ENCODE results near the gene EFEMP1. TPM values are rescaled to one million over a fixed set of nuclear protein-coding genes. Genes with fewer than 3 reads are reported as not detected.

Gene EFEMP1
- total RNA-seq, 1 donor = 0.42 TPM

DNA sequence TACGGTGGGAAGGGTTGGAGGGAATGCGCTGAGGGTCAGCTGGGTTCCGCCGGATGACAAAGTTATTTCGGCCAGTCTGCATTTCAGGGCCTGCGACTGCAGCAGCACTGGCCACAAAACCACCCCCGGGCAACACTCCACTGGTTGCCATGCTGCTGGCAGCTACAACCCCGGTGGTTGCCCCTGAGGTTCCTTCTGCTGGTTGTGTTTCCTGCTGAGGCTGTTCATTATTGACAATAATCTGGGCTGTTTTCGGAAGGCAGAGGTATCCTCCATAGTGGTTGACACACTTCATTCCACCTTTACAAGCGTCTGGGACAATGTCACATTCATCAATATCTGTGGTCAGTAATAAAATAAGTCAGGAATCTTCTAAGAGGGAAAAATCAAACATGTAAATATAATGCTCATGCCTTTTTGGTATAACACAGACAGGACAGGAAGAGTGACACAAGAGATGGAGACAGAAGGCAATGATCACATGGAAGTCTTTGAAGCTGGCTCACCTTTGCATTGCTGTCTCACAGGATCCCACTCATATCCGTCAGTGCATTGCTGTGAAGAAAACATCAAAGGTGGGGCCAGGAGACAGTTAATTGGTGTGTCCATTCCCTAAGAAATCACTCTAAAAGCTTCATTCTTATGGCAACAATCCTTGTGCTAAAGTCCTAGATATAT is 5.7 kb downstream of the EFEMP1 start:
- H3K27me3 ChIP-seq (ENCODE audit: insufficient read depth, low read length) = peaks cover 22% of the 10 kb centered on the region
- no peaks in the 10 kb centered on the region for H3K4me1 ChIP-seq (ENCODE audit: insufficient read depth, low read length)
- H3K9me3 ChIP-seq (ENCODE audit: low read depth, low read length) = no peaks in the 10 kb centered on the region
- H3K4me3 ChIP-seq (ENCODE audit: low read length) = no peak overlapping the region

DNA sequence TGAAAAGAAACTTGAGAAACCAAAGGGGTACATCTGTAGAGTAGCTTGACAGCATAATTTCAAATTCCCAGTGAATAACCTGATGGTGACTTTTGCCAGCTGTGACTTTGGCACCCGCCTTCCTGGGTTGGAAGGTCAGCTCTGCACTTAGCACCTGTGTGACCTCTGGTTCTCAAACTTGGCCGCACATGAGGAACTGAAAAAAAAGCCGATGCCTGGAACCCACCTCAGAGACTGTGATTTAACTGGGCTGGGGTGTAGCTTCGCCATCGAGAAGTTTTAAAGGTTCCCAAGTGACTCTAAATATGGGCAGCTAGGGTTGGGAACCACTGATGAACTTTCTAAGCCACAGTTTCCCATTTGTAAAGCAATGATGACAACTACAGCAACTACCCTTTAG is 6.5 kb downstream of the EFEMP1 start:
- no peaks in the 10 kb centered on the region for H3K4me1 ChIP-seq (ENCODE audit: insufficient read depth, low read length)
- no peak overlapping the region for H3K4me3 ChIP-seq (ENCODE audit: low read length)
- no peaks in the 10 kb centered on the region for H3K9me3 ChIP-seq (ENCODE audit: low read depth, low read length)
- H3K27me3 ChIP-seq (ENCODE audit: insufficient read depth, low read length) = peaks cover 15% of the 10 kb centered on the region

DNA sequence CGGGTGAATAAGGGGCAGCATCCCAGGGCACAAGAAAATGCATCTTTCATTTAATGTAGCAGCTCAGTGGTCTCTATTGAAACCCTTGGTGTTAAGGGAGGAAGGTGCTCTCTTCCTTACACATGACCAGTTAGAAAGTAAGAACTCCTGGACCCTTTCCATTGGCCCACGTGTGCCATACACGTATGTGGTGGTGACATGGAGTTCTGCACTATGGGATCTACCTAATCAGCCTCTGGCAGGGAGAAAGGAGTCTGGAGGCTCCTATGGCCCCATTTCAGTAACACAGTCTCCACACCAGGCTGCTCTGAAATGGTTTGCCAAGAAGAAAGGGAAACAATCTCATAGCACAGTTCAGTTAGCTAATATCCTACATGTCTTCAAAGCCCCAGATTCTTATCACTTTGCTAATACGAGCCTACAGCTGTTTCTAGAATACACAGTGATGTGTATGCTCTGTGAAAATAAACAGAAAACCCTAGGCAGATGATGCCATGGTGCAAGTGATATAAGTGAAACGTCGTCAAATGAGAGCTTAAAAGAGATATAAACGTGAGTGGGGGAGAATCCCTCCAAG is 7.0 kb downstream of the EFEMP1 start:
- Histone ChIP-seq H3K4me3 (ENCODE audit: low read length) (no peak overlapping the region), H3K9me3 (ENCODE audit: low read depth, low read length) (no peaks in the 10 kb centered on the region), H3K4me1 (ENCODE audit: insufficient read depth, low read length) (no peaks in the 10 kb centered on the region), H3K27me3 (ENCODE audit: insufficient read depth, low read length) (peaks cover 9% of the 10 kb centered on the region)

DNA sequence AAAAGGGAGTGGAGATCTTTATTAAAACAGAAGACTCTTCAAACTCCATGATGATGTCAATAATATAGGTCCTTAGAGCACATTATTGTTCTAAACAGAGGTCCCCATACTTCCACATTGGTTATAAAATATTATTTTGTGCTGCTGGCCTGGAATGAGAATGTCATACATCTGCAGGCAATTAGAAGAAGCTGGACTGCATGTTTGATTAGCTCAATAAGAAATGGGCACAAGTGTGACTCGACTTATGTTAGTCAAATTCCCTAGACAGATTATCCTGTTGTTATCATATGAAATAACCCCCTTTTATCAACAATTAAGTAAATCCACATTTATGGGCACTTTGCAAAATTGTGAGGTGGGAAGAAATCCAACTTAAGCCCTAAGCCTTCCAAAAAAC is 8.8 kb downstream of the EFEMP1 start:
- Histone ChIP-seq H3K4me1 (ENCODE audit: insufficient read depth, low read length) (no peaks in the 10 kb centered on the region), H3K9me3 (ENCODE audit: low read depth, low read length) (no peaks in the 10 kb centered on the region), H3K4me3 (ENCODE audit: low read length) (no peak overlapping the region), H3K27me3 (ENCODE audit: insufficient read depth, low read length) (no peaks in the 10 kb centered on the region)

DNA sequence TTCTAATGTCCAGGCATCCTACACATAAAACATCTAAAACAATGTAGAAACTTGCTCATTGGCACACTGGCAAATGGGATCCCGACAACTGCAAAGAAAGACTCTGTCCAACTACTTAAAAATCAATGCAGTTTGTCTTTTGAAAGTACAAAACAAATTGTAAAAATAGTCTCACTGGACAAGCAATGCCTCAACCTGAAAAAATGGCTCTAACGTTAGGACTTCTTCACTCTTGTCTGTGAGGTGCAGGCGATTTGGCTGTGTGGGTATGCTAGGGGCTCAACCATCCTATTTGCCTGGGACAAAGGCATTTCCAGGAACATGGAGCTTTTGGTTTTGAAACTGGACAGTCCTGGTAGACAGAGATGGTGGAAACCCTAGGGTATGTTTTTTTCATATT is 10.7 kb downstream of the EFEMP1 start:
- H3K4me3 ChIP-seq (ENCODE audit: low read length) = no peak overlapping the region
- no peaks in the 10 kb centered on the region for H3K27me3 ChIP-seq (ENCODE audit: insufficient read depth, low read length)
- H3K4me1 ChIP-seq (ENCODE audit: insufficient read depth, low read length) = no peaks in the 10 kb centered on the region
- H3K9me3 ChIP-seq (ENCODE audit: low read depth, low read length) = no peaks in the 10 kb centered on the region

DNA sequence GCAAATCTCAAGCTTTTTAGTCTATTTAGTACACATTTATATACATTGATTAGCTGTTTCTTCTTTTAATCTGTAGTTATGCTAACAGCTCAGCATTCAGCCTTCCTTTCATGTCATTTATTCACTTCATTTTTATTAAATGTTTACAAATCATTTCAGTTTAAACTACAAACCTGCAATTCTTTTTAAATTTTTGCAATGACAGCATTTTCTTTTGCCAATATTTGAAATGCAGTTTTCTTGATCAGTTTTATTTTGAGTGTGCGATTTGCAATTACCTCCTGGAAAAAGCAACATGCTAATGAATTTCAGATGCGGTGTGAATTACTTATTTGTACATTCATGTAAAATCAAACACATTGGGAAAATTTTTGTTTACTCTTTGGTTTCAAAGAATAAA is 13.5 kb downstream of the EFEMP1 start:
- Histone ChIP-seq H3K4me3 (ENCODE audit: low read length) (no peak overlapping the region), H3K4me1 (ENCODE audit: insufficient read depth, low read length) (no peaks in the 10 kb centered on the region), H3K9me3 (ENCODE audit: low read depth, low read length) (no peaks in the 10 kb centered on the region), H3K27me3 (ENCODE audit: insufficient read depth, low read length) (no peaks in the 10 kb centered on the region)

DNA sequence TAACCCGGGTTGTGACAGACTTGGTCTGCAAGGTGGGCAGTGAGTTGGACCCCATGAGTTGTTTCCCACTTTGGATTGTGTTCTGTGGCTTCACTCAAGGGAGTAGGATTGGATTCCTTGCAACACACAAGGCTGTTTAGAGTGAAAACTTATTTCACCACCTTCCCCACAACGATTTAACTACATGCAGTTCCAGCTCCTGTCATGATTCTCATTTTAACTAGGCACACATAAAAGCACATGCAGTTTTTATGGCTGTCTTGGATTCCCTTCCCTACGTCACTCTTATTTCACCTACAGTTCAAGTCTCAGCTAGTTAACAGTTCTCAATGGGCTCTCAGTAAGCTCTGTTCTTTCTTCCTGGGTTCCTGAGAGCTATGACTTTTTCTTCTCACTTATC is 15.9 kb downstream of the EFEMP1 start:
- H3K4me3 ChIP-seq (ENCODE audit: low read length) = no peak overlapping the region
- no peaks in the 10 kb centered on the region for H3K27me3 ChIP-seq (ENCODE audit: insufficient read depth, low read length)
- no peaks in the 10 kb centered on the region for H3K9me3 ChIP-seq (ENCODE audit: low read depth, low read length)
- no peaks in the 10 kb centered on the region for H3K4me1 ChIP-seq (ENCODE audit: insufficient read depth, low read length)

DNA sequence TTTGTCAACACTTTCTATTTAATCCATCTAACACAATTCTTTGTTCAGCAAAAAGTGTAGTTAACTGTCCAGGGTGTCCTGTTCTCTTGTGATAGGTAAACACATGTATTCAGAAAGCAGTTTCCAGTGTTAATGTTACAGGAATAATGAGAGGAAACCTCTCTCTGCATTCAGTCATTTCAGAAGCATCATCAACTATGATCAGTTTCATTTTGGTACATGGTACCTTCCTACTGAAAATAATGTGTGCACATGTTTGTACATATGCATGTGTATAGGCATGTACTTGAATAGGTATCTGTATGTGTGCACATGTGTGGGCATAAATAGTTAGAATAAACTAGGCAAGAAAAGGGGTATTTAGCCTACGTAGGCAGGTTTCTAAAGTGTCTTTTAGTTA is 16.6 kb downstream of the EFEMP1 start:
- no peaks in the 10 kb centered on the region for H3K4me1 ChIP-seq (ENCODE audit: insufficient read depth, low read length)
- no peaks in the 10 kb centered on the region for H3K27me3 ChIP-seq (ENCODE audit: insufficient read depth, low read length)
- no peak overlapping the region for H3K4me3 ChIP-seq (ENCODE audit: low read length)
- no peaks in the 10 kb centered on the region for H3K9me3 ChIP-seq (ENCODE audit: low read depth, low read length)

DNA sequence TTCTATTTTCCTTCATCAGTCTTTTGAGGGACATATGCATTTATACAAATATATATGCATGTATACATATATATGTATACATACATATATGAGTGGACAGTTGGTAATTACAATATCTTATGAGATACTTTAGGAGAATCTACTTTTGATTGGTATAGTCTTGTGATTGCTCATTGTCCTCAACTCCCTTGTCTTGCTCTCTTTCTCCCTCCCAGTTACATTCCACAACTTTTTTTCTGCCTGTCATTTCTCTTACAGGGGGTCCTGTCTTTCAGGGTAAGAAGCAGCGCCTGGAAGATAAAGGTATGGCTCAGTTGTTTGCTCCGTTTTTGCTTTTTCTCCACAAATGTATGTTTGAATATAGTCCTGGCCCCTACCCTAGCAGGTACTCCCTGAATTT is 19.9 kb downstream of the EFEMP1 start:
- no peak overlapping the region for H3K4me3 ChIP-seq (ENCODE audit: low read length)
- no peaks in the 10 kb centered on the region for H3K4me1 ChIP-seq (ENCODE audit: insufficient read depth, low read length)
- H3K9me3 ChIP-seq (ENCODE audit: low read depth, low read length) = no peaks in the 10 kb centered on the region
- no peaks in the 10 kb centered on the region for H3K27me3 ChIP-seq (ENCODE audit: insufficient read depth, low read length)

DNA sequence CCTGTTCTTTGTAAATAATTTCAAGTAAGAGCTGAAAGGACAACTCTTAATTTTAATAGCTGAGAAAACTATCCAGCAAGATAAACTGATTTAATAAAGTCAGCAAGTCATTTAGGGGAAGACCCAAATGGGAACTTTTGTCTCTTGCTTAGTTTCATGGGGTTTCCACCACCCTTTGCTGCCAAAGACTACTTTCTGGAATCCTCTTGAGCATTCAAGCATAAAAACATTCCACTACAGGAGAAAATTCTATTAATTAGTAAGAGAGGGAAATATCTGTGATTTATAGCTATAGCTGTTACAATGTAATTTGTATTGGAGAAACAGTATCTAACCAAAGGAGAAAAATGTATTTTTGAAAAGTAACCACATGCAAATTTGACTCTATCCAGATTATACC is 20.6 kb downstream of the EFEMP1 start:
- no peaks in the 10 kb centered on the region for H3K9me3 ChIP-seq (ENCODE audit: low read depth, low read length)
- H3K4me3 ChIP-seq (ENCODE audit: low read length) = no peak overlapping the region
- no peaks in the 10 kb centered on the region for H3K4me1 ChIP-seq (ENCODE audit: insufficient read depth, low read length)
- no peaks in the 10 kb centered on the region for H3K27me3 ChIP-seq (ENCODE audit: insufficient read depth, low read length)

DNA sequence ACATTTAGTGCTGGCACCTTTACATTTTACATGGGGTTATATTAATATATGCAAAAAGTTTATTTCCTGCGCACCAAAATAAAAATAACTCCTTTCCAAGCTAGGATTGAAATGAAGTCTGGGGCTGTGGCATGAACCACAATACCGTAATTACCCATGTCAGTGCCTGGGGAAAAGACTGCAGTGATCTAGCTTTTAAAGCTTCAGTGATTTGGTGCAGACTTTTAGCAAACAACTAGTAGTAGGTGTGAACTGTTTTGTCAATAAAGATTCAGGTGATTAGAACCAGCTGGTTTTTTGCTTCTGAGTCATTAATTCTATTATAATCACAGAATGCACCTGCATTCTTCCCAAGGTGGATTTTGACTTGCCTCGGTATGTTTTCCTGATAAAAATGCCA is 21.2 kb downstream of the EFEMP1 start:
- Histone ChIP-seq H3K9me3 (ENCODE audit: low read depth, low read length) (no peaks in the 10 kb centered on the region), H3K4me3 (ENCODE audit: low read length) (no peak overlapping the region), H3K4me1 (ENCODE audit: insufficient read depth, low read length) (no peaks in the 10 kb centered on the region), H3K27me3 (ENCODE audit: insufficient read depth, low read length) (no peaks in the 10 kb centered on the region)

DNA sequence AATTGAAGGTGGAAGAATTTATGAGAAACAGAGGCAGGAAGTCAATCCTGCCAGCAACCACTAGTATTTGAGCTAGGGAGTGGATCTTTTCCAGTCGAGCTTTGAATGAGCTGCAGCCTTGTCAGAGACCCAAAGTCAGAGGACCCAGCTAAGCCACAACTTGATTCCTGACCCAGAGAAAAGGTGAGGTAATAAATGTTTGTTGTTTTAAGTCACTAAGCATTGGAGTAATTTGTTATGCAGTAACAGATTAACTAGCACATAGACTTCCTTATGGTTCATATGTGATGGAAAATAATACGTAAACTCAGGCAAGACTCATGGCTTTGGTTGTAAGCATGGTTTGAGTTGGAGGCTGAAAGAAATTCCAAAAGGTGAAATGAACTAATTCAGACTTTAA is 21.6 kb downstream of the EFEMP1 start:
- H3K4me3 ChIP-seq (ENCODE audit: low read length) = no peak overlapping the region
- no peaks in the 10 kb centered on the region for H3K9me3 ChIP-seq (ENCODE audit: low read depth, low read length)
- H3K27me3 ChIP-seq (ENCODE audit: insufficient read depth, low read length) = no peaks in the 10 kb centered on the region
- no peaks in the 10 kb centered on the region for H3K4me1 ChIP-seq (ENCODE audit: insufficient read depth, low read length)

DNA sequence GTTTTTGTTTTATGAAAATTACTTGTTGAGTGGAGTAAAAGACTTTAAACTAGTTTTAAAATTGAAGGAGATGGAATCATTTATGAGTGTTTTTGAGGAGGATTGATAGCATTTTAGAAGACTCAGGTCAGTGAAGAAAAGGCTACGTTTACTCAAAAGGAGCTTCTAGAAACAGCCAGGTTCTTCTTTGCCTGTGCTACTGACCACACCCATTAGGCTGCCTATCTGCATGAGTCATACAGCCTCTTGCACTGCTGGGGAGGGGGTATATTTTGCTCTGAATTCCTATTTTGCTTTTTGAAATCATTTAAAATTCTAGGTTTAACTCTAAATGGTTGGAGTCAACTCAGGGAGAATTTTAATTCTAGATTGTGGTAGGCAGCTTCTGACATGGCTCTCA is 22.3 kb downstream of the EFEMP1 start:
- H3K9me3 ChIP-seq (ENCODE audit: low read depth, low read length) = no peaks in the 10 kb centered on the region
- H3K27me3 ChIP-seq (ENCODE audit: insufficient read depth, low read length) = no peaks in the 10 kb centered on the region
- H3K4me3 ChIP-seq (ENCODE audit: low read length) = no peak overlapping the region
- no peaks in the 10 kb centered on the region for H3K4me1 ChIP-seq (ENCODE audit: insufficient read depth, low read length)

DNA sequence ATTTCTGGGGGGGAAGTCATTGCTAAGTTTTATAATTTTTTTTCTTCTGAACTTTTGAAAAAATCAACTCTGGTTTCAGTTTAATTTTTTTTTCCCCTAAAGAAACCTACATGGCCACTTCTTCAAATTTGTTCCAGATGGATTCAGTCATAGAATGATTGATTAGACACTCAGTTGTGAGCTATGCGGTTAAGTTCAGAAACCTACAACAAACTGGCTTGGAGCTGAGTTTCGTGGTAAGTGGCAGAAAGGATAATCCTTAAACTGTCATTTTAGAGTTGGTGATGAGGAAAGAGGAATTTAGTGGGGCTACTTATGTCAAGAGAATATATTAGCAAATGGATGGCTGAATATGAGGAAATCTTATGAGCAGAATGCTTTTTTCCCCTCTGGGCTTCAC is 23.7 kb downstream of the EFEMP1 start:
- Histone ChIP-seq H3K27me3 (ENCODE audit: insufficient read depth, low read length) (no peaks in the 10 kb centered on the region), H3K4me3 (ENCODE audit: low read length) (no peak overlapping the region), H3K9me3 (ENCODE audit: low read depth, low read length) (no peaks in the 10 kb centered on the region), H3K4me1 (ENCODE audit: insufficient read depth, low read length) (no peaks in the 10 kb centered on the region)

DNA sequence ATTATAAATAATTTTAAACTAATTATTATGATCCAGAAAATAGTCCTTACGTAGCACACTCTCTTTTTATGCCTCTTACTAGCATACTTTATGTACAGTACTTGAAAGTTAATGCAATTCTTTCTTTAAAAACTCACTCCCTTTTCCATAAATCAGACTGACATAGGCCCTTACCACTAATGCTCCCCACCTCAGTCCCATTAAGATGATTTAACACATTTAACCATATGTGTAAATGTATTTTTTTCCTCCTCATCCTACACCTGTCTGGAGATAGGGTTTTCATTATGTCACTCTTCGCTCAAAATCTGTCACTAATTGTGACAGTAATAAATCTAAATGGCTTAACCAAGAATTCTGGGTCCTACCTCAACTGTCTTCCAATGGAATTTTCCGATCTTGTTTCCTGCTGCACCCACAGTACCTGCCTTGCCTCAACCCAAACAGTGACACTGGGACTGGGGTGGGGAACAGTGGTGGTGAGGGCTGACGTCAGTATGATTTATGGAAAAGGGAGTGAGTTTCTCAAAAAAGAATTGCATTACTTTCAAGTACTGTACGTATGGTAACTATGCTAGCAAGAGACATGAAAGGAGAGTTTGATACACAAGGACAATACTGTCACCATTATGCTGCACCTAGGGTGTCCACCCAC is 25.1 kb downstream of the EFEMP1 start:
- Histone ChIP-seq H3K27me3 (ENCODE audit: insufficient read depth, low read length) (no peaks in the 10 kb centered on the region), H3K9me3 (ENCODE audit: low read depth, low read length) (no peaks in the 10 kb centered on the region), H3K4me1 (ENCODE audit: insufficient read depth, low read length) (no peaks in the 10 kb centered on the region), H3K4me3 (ENCODE audit: low read length) (no peak overlapping the region)

DNA sequence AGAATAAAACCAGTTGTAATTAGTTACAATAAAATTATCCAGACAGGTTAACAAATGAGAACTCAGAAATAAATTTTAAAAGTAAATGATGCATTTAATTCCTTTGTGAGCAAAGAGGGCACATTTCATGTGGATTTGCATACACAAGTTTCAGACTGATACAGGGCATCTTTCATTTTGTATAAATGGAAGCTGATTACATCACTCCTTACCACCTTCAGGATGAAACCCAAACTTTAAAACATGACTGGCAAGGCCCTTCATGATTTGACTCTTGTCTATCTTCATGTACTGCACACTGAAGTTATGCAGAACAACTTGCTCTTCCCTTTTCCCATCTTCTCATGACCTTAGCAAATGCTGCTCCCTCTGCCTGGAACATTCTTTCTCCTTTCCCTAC is 26.9 kb downstream of the EFEMP1 start:
- Histone ChIP-seq H3K27me3 (ENCODE audit: insufficient read depth, low read length) (peaks cover 4% of the 10 kb centered on the region), H3K4me1 (ENCODE audit: insufficient read depth, low read length) (no peaks in the 10 kb centered on the region), H3K4me3 (ENCODE audit: low read length) (no peak overlapping the region)

More for the DNA sequence above, 26.9 kb downstream of the EFEMP1 start:
- no peaks in the 10 kb centered on the region for H3K9me3 ChIP-seq (ENCODE audit: low read depth, low read length)
